Loucy (cell line): Measurements from ENCODE around the gene PRIMPOL.
"Not testable (repeated sequence)": the region's sequence is repeated elsewhere in the genome, so short reads cannot be mapped to it uniquely, and the experiment has no call there.

Experiments
- H2AFZ ChIP-seq: fragments of 200-600 bp; sonication (generic); 2 replicates; pipeline ENCODE4 v1.6.0; 2016; ENCODE audit warnings: antibody characterized with exemption, mild to moderate bottlenecking, low read length, moderate library complexity
- H3F3A ChIP-seq: fragments of 200-600 bp; 2 replicates; pipeline ENCODE4 v1.6.0; 2016; ENCODE audit warnings: antibody characterized with exemption, low read depth, mild to moderate bottlenecking
- H3K27me3 ChIP-seq: fragments of 200-600 bp; sonication (generic); 2 replicates; pipeline ENCODE4 v1.6.1; 2014; ENCODE audit warnings: low read length, mild to moderate bottlenecking; ENCODE audit not compliant: insufficient read depth, poor library complexity, severe bottlenecking
- H3K36me3 ChIP-seq: fragments of 200-600 bp; sonication (generic); 2 replicates; pipeline ENCODE4 v1.6.1; 2016; ENCODE audit warnings: low read length; ENCODE audit not compliant: insufficient read depth
- H3K4me1 ChIP-seq: fragments of 200-600 bp; sonication (generic); 2 replicates; pipeline ENCODE4 v1.5.1; 2014; ENCODE audit warnings: low read length, mild to moderate bottlenecking; ENCODE audit not compliant: insufficient read depth, poor library complexity, severe bottlenecking
- H3K4me2 ChIP-seq: fragments of 200-600 bp; sonication (generic); 2 replicates; pipeline ENCODE4 v1.6.0; 2014; ENCODE audit warnings: antibody characterized with exemption, low read length, low read depth, mild to moderate bottlenecking; ENCODE audit not compliant: poor library complexity, severe bottlenecking
- H3K4me3 ChIP-seq: fragments of 200-600 bp; sonication (generic); 2 replicates; pipeline ENCODE4 v1.5.1; 2014; ENCODE audit warnings: low read length, mild to moderate bottlenecking, mixed read lengths; ENCODE audit not compliant: poor library complexity, severe bottlenecking
- H3K79me2 ChIP-seq: fragments of 200-600 bp; sonication (generic); 2 replicates; pipeline ENCODE4 v1.6.1; 2014; ENCODE audit warnings: low read length; ENCODE audit not compliant: insufficient read depth
- H3K9ac ChIP-seq: fragments of 200-600 bp; sonication (generic); 2 replicates; pipeline ENCODE4 v1.6.0; 2014; ENCODE audit warnings: mild to moderate bottlenecking, low read depth, low read length, moderate library complexity; ENCODE audit not compliant: poor library complexity, severe bottlenecking
- H3K9me2 ChIP-seq: fragments of 200-600 bp; sonication (generic); replicated peaks from 2 replicates; pipeline ENCODE4 v1.6.1; 2016; ENCODE audit warnings: low read depth, low read length, mixed read lengths
- H3K9me3 ChIP-seq: fragments of 200-600 bp; sonication (generic); 2 replicates; pipeline ENCODE4 v1.6.1; 2014; ENCODE audit warnings: mild to moderate bottlenecking, antibody characterized with exemption, low read length, low read depth; ENCODE audit not compliant: insufficient read depth
- H4K20me1 ChIP-seq: fragments of 200-600 bp; sonication (generic); 2 replicates; pipeline ENCODE4 v1.6.0; 2014; ENCODE audit warnings: antibody characterized with exemption, low read length, mild to moderate bottlenecking; ENCODE audit not compliant: insufficient read depth, poor library complexity, severe bottlenecking
- EZH2phosphoT487 ChIP-seq: fragments of 200-600 bp; IDR thresholded peaks from 2 replicates; pipeline ENCODE4 v1.6.1; 2018; ENCODE audit warnings: antibody characterized with exemption, mild to moderate bottlenecking, moderate library complexity, borderline replicate concordance
- TF ChIP-seq, protein P1 (sequence below): fragments of 200-600 bp; sonication (generic); conservative IDR thresholded peaks from 2 replicates; pipeline ENCODE4 v1.5.1; 2014; ENCODE audit warnings: mild to moderate bottlenecking, antibody characterized with exemption, low read length

The PRIMPOL gene

DNA sequence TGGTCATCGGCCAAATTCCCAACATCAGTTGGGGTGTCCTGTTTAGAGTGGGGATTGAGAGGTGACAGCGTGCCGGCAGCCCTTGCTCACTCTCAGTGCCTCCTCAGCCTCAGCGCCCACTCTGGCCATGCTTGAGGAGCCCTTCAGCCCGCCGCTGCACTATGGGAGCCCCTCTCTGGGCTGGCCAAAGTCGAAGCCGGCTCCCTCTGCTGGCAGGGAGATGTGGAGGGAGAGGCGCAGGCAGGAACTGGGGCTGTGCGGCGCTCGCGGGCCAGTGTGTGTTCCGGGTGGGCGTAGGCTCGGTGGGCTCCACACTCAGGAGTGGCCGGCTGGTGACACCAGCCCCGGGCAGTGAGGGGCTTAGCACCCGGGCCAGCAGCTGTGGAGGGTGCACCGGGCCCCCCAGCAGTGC lies 91.4 kb downstream of the PRIMPOL start:
- Histone ChIP-seq H3K4me1 (peaks cover 1% of the 10 kb centered on the region), H3K36me3 (no peaks in the 10 kb centered on the region), H3K9me3 (no peaks in the 10 kb centered on the region), H3K9ac (no peak overlapping the region), H3K79me2 (no peaks in the 10 kb centered on the region), H3K27me3 (no peaks in the 10 kb centered on the region), H2AFZ (no peak overlapping the region), H3K4me2 (no peak overlapping the region), H3F3A (no peaks in the 10 kb centered on the region), H3K4me3 (no peak overlapping the region), H3K9me2 (no peaks in the 10 kb centered on the region), H4K20me1 (no peaks in the 10 kb centered on the region)
- TF ChIP-seq, protein P1, sequence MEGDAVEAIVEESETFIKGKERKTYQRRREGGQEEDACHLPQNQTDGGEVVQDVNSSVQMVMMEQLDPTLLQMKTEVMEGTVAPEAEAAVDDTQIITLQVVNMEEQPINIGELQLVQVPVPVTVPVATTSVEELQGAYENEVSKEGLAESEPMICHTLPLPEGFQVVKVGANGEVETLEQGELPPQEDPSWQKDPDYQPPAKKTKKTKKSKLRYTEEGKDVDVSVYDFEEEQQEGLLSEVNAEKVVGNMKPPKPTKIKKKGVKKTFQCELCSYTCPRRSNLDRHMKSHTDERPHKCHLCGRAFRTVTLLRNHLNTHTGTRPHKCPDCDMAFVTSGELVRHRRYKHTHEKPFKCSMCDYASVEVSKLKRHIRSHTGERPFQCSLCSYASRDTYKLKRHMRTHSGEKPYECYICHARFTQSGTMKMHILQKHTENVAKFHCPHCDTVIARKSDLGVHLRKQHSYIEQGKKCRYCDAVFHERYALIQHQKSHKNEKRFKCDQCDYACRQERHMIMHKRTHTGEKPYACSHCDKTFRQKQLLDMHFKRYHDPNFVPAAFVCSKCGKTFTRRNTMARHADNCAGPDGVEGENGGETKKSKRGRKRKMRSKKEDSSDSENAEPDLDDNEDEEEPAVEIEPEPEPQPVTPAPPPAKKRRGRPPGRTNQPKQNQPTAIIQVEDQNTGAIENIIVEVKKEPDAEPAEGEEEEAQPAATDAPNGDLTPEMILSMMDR = 0 out of 2 replicates have a peak, but pooled peaks have one; percentile 9
- no peak for TF ChIP-seq EZH2phosphoT487

DNA sequence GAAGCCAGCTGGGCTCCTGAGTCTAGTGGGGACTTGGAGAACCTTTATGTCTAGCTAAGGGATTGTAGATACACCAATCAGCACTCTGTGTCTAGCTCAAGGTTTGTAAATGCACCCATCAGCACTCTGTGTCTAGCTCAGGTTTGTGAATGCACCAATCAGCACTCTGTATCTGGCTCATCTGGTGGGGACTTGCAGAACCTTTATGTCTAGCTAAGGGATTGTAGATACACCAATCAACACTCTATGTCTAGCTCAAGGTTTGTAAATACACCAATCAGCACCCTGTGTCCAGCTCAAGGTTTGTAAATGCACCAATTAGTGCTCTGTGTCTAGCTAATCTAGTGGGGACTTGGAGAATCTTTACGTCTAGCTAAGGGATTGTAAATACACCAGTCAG lies 92.1 kb downstream of the PRIMPOL start:
- H2AFZ ChIP-seq, H3K27me3 ChIP-seq, H3K9me2 ChIP-seq, H4K20me1 ChIP-seq, H3K9me3 ChIP-seq, H3K9ac ChIP-seq, H3K36me3 ChIP-seq, H3F3A ChIP-seq, H3K4me3 ChIP-seq, H3K79me2 ChIP-seq, H3K4me1 ChIP-seq, H3K4me2 ChIP-seq: not testable (repeated sequence)

GRCh38 chr4:184743650-184744049 lies 94.1 kb downstream of the PRIMPOL start:
- Histone ChIP-seq H3K4me2 (no peak overlapping the region), H3K4me3 (no peak overlapping the region), H3K79me2 (no peaks in the 10 kb centered on the region), H3K4me1 (peaks cover 9% of the 10 kb centered on the region), H3K9ac (no peak overlapping the region), H3F3A (no peaks in the 10 kb centered on the region), H3K27me3 (no peaks in the 10 kb centered on the region), H3K36me3 (no peaks in the 10 kb centered on the region), H4K20me1 (no peaks in the 10 kb centered on the region), H3K9me3 (no peaks in the 10 kb centered on the region), H3K9me2 (no peaks in the 10 kb centered on the region), H2AFZ (no peak overlapping the region)
- no peak for TF ChIP-seq EZH2phosphoT487
- TF ChIP-seq, protein P1 = no peak

DNA sequence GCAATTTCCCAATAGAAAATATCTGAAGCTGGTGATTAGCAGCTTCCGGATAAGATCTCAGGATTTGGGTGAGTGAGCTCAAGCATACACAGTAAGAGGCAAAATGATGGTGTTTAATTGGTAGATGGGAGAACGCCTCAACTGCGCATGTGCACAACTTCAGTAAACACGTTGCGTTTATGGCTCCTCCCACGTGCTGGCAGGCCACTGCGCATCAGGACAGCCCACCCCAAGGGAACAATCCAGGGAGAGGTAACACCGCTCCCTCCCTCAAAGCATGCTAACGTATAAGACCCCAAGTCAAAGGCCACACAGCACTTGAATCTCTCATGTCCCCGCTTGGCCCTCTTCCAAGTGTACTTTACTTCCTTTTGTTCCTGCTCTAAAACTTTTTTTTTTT lies 94.7 kb downstream of the PRIMPOL start:
- Histone ChIP-seq H3K4me3 (no peak overlapping the region), H3K4me1 (peaks cover 9% of the 10 kb centered on the region)

More for the DNA sequence above, 94.7 kb downstream of the PRIMPOL start:
- H3K4me2 ChIP-seq = no peak overlapping the region
- no peak overlapping the region for H2AFZ ChIP-seq
- no peaks in the 10 kb centered on the region for H3K9me3 ChIP-seq
- no peaks in the 10 kb centered on the region for H3K27me3 ChIP-seq
- TF ChIP-seq, protein P1 = no peak
- TF ChIP-seq EZH2phosphoT487 = no peak
- no peaks in the 10 kb centered on the region for H3K36me3 ChIP-seq
- no peaks in the 10 kb centered on the region for H3K9me2 ChIP-seq
- no peak overlapping the region for H3K9ac ChIP-seq
- no peaks in the 10 kb centered on the region for H3F3A ChIP-seq
- no peaks in the 10 kb centered on the region for H3K79me2 ChIP-seq
- no peaks in the 10 kb centered on the region for H4K20me1 ChIP-seq
